CD14-positive monocyte (primary cell): ENCODE results near the gene ZNF503. TPM values are rescaled to one million over a fixed set of nuclear protein-coding genes. Genes with fewer than 3 reads are reported as not detected.

ENCODE experiments used
- DNase-seq, 3 donors: peaks; one replicate each; pipeline ENCODE4 v3.0.0-alpha.2; 2011 to 2022
- H2AFZ ChIP-seq: 2 replicates; pipeline ENCODE4 v1.6.0; 2012; ENCODE audit warnings: mild to moderate bottlenecking, low read depth, low read length, inconsistent platforms; ENCODE audit not compliant: insufficient read depth, poor library complexity, severe bottlenecking
- H3K27ac ChIP-seq, 2 donors: 1 replicate in 1 of 2; 2 replicates in 1 of 2; pipeline ENCODE4 v1.5.1; 2012 to 2013; ENCODE audit warnings: low read length in 2 of 2, control low read depth in 1 of 2, inconsistent platforms in 1 of 2, low read depth in 1 of 2, mild to moderate bottlenecking in 1 of 2
- H3K27me3 ChIP-seq, 2 donors: one replicate each; pipeline versions ENCODE4 v1.6.0 to v1.6.1; 2011 to 2013; ENCODE audit warnings: low read length in 2 of 2; ENCODE audit not compliant: control insufficient read depth in 2 of 2, insufficient read depth in 2 of 2
- H3K36me3 ChIP-seq, 2 donors: replicated peaks in 1 of 2; 1 replicate in 1 of 2; 2 replicates in 1 of 2; pipeline versions ENCODE4 v1.5.1 to v1.6.1; 2012 to 2013; ENCODE audit warnings: low read length in 2 of 2, control low read depth in 1 of 2, inconsistent platforms in 1 of 2, mild to moderate bottlenecking in 1 of 2; ENCODE audit not compliant: insufficient read depth in 2 of 2, control insufficient read depth in 1 of 2
- H3K4me1 ChIP-seq, 2 donors: 1 replicate in 1 of 2; 2 replicates in 1 of 2; pipeline versions ENCODE4 v1.5.1 to v1.6.1; 2012 to 2013; ENCODE audit warnings: low read length in 2 of 2, control low read depth in 1 of 2, inconsistent platforms in 1 of 2, mild to moderate bottlenecking in 1 of 2, moderate library complexity in 1 of 2; ENCODE audit not compliant: insufficient read depth in 2 of 2, control insufficient read depth in 1 of 2
- H3K4me2 ChIP-seq: replicated peaks from 2 replicates; pipeline ENCODE3; 2012; ENCODE audit warnings: low read length, moderate library complexity, mild to moderate bottlenecking; ENCODE audit not compliant: poor library complexity, severe bottlenecking; ENCODE audit errors: extremely low read depth
- H3K4me3 ChIP-seq, 3 experiments: fragments of 200-600 bp in 1 of 3; sonication (generic) in 1 of 3; replicated peaks in 1 of 3; 1 replicate in 2 of 3; 2 replicates in 1 of 3; pipeline ENCODE4 v1.5.1; 2011 to 2013; ENCODE audit warnings: low read length in 3 of 3, mild to moderate bottlenecking in 3 of 3, control low read depth in 2 of 3, low read depth in 2 of 3, inconsistent platforms in 1 of 3, moderate library complexity in 1 of 3
- H3K79me2 ChIP-seq: 2 replicates; pipeline ENCODE4 v1.6.0; 2012; ENCODE audit warnings: mild to moderate bottlenecking, control low read depth, inconsistent platforms, low read length, moderate library complexity; ENCODE audit not compliant: insufficient read depth
- H3K9ac ChIP-seq: 2 replicates; pipeline ENCODE4 v1.6.0; 2017; ENCODE audit warnings: low read length, mild to moderate bottlenecking; ENCODE audit not compliant: insufficient read depth, poor library complexity, severe bottlenecking
- H3K9me3 ChIP-seq, 2 donors: replicated peaks in 1 of 2; 1 replicate in 1 of 2; 2 replicates in 1 of 2; pipeline versions ENCODE4 v1.5.1 to v1.6.1; 2012 to 2013; ENCODE audit warnings: low read length in 2 of 2, control low read depth in 1 of 2; ENCODE audit not compliant: control insufficient read depth in 1 of 2, insufficient read depth in 1 of 2
- H4K20me1 ChIP-seq: 2 replicates; pipeline ENCODE4 v1.6.0; 2012; ENCODE audit warnings: mild to moderate bottlenecking, low read length, control low read depth, moderate library complexity; ENCODE audit not compliant: insufficient read depth
- H3K27ac Mint-ChIP-seq, 7 donors: one replicate each; pipeline ENCODE4 v1.8.0; 2020; ENCODE audit warnings: mild to moderate bottlenecking in 7 of 7, mixed read lengths in 7 of 7, moderate library complexity in 6 of 7, inconsistent platforms in 2 of 7
- H3K27me3 Mint-ChIP-seq, 3 donors: one replicate each; pipeline ENCODE4 v1.8.0; 2021 to 2022; ENCODE audit warnings: low read depth in 3 of 3, mild to moderate bottlenecking in 3 of 3, mixed read lengths in 3 of 3, moderate library complexity in 3 of 3, inconsistent platforms in 1 of 3
- H3K36me3 Mint-ChIP-seq, 2 donors: one replicate each; pipeline ENCODE4 v1.8.0; 2020; ENCODE audit warnings: mixed read lengths in 2 of 2, inconsistent platforms in 1 of 2, mild to moderate bottlenecking in 1 of 2
- H3K4me1 Mint-ChIP-seq: one replicate; pipeline ENCODE4 v1.8.0; 2020; ENCODE audit warnings: mild to moderate bottlenecking, mixed read lengths
- H3K4me3 Mint-ChIP-seq, 2 donors: one replicate each; pipeline ENCODE4 v1.8.0; 2020; ENCODE audit warnings: mild to moderate bottlenecking in 2 of 2, mixed read lengths in 2 of 2, moderate library complexity in 1 of 2
- H3K9me3 Mint-ChIP-seq, 7 donors: one replicate each; pipeline ENCODE4 v1.8.0; 2020 to 2022; ENCODE audit warnings: mixed read lengths in 7 of 7, mild to moderate bottlenecking in 6 of 7, moderate library complexity in 6 of 7, inconsistent platforms in 2 of 7
- CTCF ChIP-seq: fragments of 200-600 bp; IDR thresholded peaks from one replicate; pipeline ENCODE4 v1.8.0; 2022; ENCODE audit warnings: antibody characterized with exemption, mild to moderate bottlenecking
- WGBS: methylation state at CpG from one replicate; pipeline ENCODE4 v1.1.5; 2013; ENCODE audit warnings: missing lambda C conversion rate; ENCODE audit not compliant: insufficient coverage; 5-methylcytosine and 5-hydroxymethylcytosine counted together
- intact Hi-C, 2 donors: fragments of 100-400 bp; cut with micrococcal nuclease; formaldehyde crosslinking; loops; one replicate each; pipeline versions ENCODE4 v1.15.0 to v1.15.1; 2023
- polyA plus RNA-seq, 3 donors: library from polyadenylated mRNA; depleted of rRNA in 1 of 3; unstranded in 2 of 3; stranded (reverse) in 1 of 3; fragments of 300-500 nt in 2 of 3; fragments of >200 nt in 1 of 3; fragmentation: Illumina TruSeq in 2 of 3; gene quantifications; 1 replicate in 2 of 3; 2 replicates in 1 of 3; pipeline ENCODE4 v1.2.3, GENCODE V29; 2012 to 2021

Gene ZNF503
- polyA plus RNA-seq, 3 donors = 0.65 to 7.2 (median 1.3) TPM

GRCh38 chr10:75378379-75378778 lies 23.2 kb downstream of the ZNF503 start:
- Histone ChIP-seq H4K20me1 (no peaks in the 10 kb centered on the region), H3K27ac (no peak overlapping the region), H3K9ac (no peak overlapping the region), H3K4me2 (no peak overlapping the region), H2AFZ (no peak overlapping the region), H3K9me3 (no peaks in the 10 kb centered on the region), H3K4me3 (no peak overlapping the region), H3K79me2 (no peaks in the 10 kb centered on the region), H3K36me3 (no peaks in the 10 kb centered on the region), H3K4me1 (peaks cover 33 to 36% of the 10 kb centered on the region in 2 donors), H3K27me3 (no peaks in the 10 kb centered on the region)
- intact Hi-C loops = no loop called here
- Mint-ChIP-seq H3K27me3 (peaks cover 5 to 8% (median 6%) of the 10 kb centered on the region in 3 donors), H3K4me3 (no peak overlapping the region), H3K9me3 (peaks cover 0 to 5% (median 0%) of the 10 kb centered on the region in 7 donors), H3K36me3 (no peaks in the 10 kb centered on the region), H3K4me1 (peaks cover 29% of the 10 kb centered on the region), H3K27ac (peak overlapping the region in 1 of 7 donors; percentile 57)
- no CpG with 5 or more reads among the region's 2 CpGs for WGBS
- no peak for DNase-seq
- TF ChIP-seq CTCF = no peak

GRCh38 chr10:75377869-75378268 lies 23.7 kb downstream of the ZNF503 start:
- Histone ChIP-seq H3K27me3 (no peaks in the 10 kb centered on the region), H2AFZ (no peak overlapping the region), H3K9me3 (no peaks in the 10 kb centered on the region), H3K9ac (no peak overlapping the region), H4K20me1 (no peaks in the 10 kb centered on the region), H3K4me3 (no peak overlapping the region), H3K4me2 (no peak overlapping the region), H3K27ac (no peak overlapping the region), H3K79me2 (no peaks in the 10 kb centered on the region), H3K36me3 (no peaks in the 10 kb centered on the region), H3K4me1 (peaks cover 33 to 36% of the 10 kb centered on the region in 2 donors)
- Mint-ChIP-seq H3K4me1 (peaks cover 29% of the 10 kb centered on the region), H3K36me3 (no peaks in the 10 kb centered on the region), H3K27ac (peak overlapping the region in 2 of 7 donors; percentile 5 to 27), H3K9me3 (peaks cover 0 to 9% (median 0%) of the 10 kb centered on the region in 7 donors), H3K27me3 (peaks cover 1 to 5% (median 3%) of the 10 kb centered on the region in 3 donors), H3K4me3 (no peak overlapping the region)
- WGBS = 80% methylated on average over 1 of the region's 3 CpGs
- DNase-seq = no peak
- intact Hi-C loops = no loop called here
- TF ChIP-seq CTCF = no peak
